CD4-positive, alpha-beta T cell treated with Interferon alpha-2 for 1 hour (primary cell): Measurements from ENCODE around the gene SRSF3.
"Not testable (repeated sequence)": the region's sequence is repeated elsewhere in the genome, so short reads cannot be mapped to it uniquely, and the experiment has no call there.

Source experiments
- DNase-seq, 2 donors: peaks; one replicate each; pipeline ENCODE4 v3.0.0-alpha.2; 2020 to 2022

Gene SRSF3

DNA sequence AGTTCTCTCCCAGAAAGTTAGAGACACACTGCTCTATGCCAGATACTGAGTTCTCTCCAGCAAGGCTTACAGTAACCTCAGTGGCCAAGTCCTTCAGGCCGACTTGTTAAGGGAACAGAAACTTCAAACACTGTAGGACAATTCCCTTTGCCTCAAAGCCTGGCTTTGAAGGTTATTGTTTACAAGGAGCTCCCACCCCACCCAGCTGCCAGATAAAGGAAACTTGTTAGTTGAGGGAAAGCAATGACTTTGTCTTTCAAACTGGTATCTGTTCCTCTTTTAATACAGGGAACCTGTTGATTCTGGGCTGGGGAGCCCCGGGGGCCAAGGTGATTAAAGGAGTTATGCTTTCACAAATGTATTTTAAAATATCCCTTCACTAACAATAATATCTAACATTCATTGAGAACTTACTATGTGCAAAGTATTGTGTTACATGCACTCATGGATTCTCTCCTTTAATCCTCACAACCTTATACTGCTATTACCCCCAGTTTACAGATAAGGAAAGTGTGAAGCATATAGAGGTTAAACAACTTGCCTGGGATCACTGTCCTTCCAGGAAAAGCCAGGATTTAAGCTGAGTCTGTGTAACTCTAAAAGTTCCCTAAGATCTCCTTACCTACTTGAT lies 56.8 kb downstream of the SRSF3 start:
- peak; percentile 12 to 16 for DNase-seq

DNA sequence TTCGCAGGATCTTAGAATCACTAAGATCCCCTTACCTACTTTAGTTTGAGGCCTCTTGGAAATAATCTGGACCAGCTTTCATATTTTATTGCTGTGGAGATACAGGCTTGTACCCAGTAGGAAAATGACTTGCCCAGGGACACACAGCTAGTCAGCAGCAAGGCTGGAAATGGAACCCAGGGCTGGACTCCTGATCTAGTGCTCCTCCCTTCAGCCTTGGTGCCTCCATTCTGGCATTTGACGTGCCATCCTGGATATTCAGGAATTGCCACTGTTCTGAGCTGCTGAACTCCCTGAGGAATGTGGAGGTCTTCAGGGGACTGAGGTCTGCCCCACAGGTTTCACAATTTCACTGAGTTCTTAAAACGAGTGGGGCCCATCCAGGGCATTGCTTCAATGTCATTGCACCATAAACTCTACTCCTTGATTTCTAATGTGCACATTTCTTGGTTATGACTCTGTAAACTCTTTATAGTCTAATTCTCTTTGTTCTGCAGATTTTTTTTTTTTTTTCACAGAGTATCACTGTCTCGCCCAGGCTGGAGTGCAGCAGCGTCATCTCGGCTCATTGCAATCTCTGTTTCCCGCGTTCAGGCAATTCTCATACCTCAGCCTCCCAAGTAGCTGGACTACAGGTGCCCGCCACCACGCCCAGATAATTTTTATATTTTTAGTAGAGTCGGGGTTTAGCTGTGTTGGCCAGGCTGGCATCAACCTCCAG lies 57.7 kb downstream of the SRSF3 start:
- no peak for DNase-seq

DNA sequence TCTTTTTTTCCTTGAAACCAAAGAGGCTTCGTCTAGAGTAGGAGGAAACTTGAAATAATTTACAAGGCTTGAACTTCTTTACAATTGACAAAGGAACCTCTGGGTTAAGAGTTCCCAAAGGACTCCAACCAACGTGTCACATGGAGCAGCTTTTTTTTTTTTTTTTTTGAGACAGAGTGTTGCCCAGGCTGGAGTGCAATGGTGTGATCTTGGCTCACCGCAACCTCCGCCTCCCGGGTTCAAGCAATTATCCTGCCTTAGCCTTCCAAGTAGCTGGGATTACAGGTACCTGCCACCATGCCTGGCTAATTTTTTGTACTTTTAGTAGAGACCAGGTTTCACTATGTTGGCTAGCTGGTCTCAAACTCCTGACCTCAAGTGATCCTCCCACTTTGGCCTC lies 60.3 kb downstream of the SRSF3 start:
- not testable (repeated sequence) for DNase-seq
